GM18511 (cell line): ENCODE results near the gene ANKDD1B.

Experiments used
- ATAC-seq: cut with Tn5 transposase; IDR thresholded peaks from one replicate; pipeline ENCODE4 v1.9.1; 2021; ENCODE audit warnings: mild to moderate bottlenecking, moderate library complexity; ENCODE audit not compliant: unreplicated experiment

Gene ANKDD1B

DNA sequence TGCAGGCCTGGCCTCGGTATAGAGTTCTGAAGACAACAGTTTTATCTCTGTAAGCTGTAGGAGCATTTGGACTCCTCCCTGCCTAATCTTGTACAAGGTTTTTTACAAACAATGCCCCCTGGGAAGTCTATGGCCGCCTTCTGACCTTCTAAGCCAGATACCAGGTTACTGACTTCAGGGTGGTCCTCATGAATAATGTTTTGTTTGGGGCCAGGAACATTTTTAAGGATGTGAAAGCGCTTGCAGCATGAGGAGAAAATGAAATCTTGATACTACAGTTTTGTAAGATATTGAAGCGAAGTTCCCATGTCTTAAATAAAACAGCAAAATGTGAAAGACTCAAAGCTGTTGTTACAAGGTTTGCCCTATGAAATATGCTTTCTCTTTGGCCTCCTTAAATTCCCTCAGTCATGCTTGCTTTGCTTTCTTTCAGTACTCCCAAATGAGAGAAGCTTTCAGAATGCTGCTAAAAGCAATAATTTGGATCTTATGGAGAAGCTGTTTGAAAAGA lies 5.2 kb downstream of the ANKDD1B start:
- ATAC-seq: no peak

DNA sequence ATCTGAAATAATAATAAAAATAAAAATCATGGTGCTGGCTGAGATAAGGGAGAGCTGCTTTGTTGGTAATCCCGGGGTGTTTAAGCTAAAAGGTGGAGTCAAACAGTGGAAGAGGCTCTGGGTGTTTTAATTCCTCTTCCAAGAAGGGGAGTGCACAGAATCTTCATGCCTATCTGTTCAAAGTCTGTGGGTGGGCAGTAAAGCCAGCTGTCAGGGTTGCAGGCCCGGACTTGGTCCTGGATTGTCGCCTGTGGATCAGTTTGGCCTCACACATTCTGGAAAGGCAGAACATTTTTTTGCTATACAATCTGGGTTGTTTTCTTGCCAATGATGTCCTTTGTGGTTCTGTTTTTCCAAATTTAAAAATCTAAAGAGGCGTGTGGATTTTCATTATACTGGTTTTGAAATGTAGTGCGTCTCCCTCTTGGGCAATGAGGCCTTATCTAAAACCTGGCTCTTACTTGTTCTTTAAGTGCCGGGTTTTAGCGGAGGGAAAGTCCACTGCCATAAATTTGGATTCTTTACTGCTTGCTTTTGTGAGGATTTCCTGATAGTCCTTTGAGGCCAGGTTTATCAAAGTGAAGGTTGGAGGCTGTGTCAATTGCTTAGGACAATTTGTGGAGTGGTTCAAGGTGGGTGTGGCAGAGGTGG lies 5.8 kb downstream of the ANKDD1B start:
- ATAC-seq: no peak

DNA sequence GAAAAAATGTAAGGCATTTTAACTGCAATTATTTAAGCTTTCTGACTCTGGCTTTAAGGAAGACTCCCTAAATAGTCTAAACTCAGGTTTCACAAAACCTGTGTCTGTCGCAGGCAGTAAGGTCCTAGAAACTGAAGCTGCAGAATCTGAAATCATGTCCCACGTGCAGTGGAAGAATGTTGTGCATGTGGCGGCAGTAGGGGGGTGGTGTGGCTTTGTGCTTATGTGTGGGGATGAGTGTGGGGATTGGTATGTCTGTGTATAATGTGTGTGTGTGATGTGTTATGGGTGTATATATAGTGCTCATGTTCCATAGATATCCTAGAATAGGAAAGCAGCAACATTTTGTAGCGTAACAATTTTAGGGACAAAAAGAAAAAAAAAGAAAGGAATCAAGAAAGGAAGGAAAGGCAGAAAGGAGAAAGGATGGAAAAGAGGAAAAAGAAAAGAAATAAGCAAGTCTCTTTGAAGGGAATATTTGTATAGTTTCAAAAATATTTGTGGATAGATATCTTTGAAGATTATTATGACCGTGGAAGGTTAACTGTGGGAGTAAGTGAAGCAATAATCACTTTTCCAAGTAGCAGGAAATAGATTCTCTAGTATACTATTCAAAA lies 6.6 kb downstream of the ANKDD1B start:
- ATAC-seq: no peak

DNA sequence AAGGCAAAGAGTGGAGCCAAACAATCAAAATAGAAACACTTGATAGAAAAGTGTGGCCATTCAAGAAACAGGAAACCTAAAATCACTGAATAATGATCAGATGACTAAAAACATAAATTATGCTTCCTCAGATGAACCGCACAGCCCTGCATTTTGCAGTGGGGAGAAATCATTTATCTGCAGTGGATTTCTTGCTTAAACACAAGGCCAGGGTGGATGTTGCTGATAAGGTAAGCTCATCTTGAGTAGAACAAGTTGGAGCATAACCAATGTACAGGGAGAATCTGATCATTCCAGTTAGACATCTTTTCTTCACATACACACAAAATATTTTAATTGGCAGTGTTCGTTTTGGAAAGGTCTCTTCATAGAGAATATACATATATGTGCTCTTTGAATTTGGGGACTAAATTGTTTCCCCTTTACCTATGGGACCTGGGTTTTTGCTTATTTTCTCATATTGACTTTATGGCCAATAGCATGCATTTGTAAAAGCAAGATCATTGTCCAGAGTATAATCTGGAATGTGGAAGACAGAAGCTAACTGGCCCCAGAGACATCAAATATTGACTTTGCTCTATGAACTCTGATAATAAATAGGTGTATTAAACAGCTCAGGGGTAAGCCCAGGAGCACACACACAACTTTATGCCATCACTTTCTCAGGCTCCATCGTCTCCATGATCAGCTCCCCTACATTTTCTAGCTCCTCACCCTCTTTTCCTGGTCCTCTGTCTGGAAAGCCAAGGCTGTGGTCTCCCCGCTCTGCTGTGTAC lies 9.1 kb downstream of the ANKDD1B start:
- no peak for ATAC-seq

DNA sequence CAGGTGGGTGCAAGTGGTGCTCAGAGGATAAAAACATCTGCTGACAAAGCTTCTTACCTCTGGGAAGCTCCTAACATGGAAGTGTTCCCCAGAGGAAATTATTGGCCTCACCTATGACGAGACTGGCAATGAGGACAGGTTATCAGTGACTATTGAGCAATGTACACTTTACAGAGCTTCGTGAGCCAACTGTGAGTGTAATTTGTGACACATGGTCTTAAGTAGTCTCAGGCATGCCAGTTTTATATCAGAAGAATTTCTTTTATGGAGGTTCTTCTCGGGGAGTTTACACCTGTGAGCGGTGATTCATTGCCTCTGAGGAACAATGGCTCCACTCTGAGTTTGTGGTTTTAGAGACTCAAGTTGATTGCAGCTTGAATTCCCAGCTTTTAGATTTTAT lies 11.3 kb downstream of the ANKDD1B start:
- ATAC-seq: no peak

DNA sequence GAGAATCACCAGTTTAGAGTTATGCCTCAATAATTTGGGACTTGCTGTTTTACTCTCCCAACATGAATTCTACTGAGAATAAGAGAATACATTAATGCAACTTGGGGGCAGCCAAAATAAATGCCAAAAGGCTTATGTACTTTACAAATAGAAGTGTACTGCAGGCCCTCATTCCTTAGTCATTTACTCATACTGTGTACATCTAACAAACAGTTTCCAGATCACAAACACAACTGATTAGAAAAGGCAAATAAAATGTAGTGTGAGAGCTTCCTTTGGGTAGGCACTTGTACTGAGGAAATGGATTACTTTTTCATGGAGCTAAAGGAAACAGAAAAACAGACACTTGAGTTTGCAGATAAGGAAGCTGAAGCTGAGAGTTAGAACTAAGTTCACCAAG lies 12.6 kb downstream of the ANKDD1B start:
- no peak for ATAC-seq

DNA sequence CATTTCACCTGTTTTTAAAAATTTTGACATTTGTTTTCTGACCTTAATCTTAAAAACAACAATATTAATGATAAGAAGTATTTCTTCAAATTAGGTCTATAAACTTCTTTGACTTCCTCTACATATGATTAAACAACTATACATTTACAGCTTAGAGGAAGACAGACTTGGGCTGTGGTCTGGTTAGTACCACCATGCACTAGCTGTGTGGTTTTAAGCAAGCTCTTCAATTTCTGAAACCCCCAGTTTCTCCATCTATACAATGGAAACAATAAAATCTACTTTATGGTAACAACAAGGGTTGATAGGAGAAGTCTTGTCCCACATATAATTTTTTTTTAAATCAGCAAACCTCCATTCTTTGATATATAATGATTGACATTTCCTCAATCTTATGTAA lies 15.7 kb downstream of the ANKDD1B start:
- no peak for ATAC-seq

DNA sequence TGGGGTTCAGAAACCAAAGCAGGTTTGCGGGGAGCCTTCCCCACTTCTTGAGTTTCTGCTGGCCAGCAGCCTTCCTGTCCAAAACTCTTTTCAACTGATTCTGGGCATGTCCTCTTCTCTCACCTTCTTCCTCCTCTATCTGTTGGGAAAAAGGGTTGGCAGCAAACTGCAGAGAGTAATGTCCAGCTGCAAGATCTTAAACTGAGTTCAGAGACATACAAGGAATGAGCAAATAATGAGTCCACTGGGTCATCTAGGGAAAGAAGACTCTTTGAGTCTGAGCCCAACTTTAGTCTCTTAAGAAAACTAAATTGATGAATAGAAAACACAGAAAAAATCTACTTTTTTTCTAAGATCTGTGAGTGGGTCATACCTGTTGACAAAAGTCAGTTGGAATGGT lies 16.5 kb downstream of the ANKDD1B start:
- ATAC-seq: no peak

DNA sequence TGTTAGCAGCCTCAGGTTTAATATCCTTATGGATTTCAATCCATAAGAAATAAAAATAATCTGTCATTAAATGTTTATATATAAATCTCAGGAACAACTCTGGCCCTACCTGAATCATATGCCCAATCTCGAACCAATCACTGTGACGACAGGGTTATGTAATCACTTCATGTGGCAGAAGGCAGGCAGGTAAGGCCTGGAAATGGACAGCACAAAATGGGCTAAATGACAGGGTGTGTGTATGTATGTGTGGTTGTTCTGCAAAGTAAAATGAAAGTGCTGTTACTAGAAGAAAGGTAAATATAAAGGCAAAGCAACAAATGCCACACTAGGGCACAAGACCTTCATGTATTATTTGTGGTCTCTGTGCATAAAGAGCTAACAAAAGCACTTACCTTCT lies 19.6 kb downstream of the ANKDD1B start:
- ATAC-seq: no peak

DNA sequence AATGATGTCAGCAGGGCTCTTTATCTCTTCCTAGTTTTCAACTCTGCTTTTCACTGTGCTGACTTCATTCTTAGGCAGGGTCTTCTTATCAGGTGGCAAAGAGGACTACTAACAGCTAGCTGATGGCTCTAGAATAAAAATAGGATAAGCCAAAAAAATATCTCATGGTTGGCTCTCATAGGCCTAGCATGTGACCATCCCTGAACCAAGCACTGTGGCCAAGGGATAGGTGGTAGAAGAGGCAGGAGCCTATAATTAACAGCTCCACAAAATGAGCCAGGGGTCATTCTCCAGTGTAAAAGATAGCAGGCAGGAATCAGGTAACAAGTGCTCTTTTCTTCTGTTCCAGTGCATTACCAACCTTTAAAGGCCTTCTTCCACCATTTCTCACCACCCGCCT lies 21.1 kb downstream of the ANKDD1B start:
- no peak for ATAC-seq

DNA sequence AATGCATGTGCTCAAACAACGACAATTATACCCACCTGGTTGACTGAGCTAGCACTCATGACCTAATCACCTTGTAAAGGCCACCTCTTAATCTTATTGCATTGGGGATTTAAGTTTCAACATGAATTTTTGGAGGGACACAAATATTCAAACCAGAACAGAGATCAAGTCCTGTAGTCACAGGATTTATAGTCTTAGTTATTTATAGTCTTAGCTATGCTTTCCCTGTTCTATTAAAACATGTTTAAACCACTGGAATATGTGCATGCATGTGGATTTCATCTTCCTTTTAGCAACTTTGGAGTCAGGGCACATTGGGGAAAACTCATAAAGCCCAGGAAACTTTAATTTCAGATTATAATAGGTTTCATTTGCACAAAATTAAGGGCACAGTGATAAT lies 26.7 kb downstream of the ANKDD1B start:
- no peak for ATAC-seq

DNA sequence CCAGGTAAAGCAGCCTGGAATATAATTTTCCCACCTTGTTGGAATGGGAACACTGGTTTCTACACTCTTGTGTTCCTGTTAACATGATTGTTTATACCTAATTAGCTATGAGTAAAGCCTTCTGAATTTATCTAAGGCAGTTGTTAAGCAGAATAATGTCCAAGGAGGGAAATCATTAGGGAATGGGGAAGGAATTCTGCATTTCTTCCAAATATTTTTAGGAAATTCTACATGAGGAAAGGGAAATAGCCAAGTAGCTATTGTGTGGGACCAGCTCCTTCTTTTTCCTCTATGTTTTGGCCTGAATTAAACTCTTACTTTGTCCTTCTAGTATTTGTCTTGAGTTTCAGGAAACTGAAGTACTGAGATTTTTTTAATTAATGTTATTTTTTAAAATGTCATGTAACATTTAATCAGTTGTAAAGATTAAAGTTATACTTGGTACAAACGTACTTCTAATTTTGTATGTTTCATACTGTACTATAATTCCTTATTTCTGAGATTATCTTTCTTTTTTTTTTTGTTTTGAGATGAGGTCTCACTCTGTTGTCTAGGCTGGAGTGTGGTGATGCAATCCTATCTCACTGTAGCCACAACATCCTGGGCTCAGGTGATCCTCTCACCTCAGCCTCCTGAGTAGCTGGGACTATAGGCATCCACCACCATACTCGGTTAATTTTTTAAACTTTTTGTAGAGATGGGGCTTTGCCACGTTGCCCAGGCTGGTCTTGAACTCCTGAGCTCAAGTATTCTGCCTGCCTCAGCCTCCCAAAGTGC lies 28.5 kb downstream of the ANKDD1B start:
- no peak for ATAC-seq

DNA sequence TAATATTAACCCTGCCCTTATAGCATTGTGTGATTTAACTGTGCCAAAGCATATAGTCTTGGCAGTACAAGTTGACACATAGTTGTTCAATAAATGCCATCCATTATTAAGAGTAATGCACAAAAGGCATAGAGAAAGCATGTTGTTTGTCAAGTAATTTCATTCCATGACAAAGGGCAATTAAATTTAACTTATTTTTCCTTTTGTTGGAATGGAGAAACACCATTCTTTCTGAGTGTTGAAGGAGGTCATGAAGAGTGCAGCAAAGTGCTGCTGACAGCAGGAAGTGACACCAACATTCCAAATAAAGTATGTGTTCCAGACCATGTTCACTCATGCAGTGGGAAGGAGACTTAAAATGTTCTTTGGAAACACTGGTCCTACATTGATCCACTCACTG lies 29.1 kb downstream of the ANKDD1B start:
- no peak for ATAC-seq

DNA sequence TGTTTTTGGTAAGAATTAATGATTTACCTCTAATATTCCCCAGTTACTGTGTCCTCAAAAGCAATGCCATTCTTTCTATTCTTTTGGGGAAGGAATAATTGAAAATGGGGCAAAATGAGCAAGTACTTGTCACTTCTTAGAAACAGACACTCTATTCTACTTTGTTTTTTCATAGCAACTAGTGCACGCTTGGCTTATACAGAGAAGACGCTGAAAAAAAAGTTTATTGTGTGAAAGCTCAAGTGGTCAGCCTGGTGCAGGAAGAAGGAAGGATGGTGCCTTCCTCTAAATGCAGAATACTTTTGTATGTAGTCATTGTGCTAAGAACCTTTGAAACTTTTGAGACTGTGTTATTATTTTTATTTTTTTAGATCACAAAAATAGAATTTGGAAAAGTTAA lies 29.6 kb downstream of the ANKDD1B start:
- no peak for ATAC-seq

DNA sequence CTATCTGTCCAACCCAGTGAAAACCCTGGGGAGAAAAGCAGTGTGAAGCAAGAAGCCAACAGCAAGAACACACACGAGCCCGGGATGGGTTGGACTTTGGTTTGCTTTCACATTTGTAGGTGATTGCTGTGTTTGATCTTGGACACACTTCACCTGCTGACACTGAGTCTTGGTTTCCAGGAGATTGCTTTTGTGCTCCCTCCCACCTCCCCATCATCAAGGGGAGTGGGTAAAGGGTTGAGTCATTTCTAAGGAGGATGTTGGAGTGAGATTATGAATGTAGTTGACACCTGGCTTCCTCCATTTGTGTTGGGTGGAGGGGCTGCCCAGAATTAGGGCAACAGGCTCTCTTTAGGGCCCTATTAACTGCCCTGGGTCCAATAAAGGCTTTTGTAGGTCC lies 37.5 kb downstream of the ANKDD1B start:
- ATAC-seq: no peak

DNA sequence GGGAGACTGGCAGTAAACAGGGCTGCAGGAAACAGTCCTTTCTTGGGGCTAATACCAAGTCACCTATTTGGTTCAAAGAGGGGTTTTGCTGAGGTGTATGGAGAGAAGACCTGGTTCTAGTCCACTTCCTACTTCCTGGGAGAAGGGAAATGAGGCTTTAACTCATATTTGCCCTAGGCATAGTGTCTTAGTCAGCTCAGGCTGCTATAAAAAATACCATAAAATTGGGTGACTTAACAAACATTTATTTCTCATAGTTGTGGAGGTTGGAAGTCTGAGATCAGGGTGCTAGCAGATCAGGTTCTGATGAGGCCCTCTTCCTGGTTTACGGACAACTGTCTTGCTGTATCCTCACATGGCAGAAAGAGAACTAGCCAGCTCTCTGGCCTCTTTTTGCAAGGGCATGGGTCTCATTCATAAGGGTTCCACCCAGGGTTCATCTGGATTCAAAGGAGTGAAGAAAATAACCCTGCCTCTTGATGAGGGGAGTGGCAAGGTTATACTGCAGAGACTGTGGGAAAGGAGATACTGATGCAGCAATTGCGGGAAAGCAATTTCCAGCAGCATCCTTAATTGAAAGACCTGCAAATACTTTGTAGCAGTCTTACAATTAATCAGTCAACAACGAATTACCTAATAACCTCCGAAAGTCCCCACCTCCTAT lies 40.5 kb downstream of the ANKDD1B start:
- ATAC-seq: no peak

DNA sequence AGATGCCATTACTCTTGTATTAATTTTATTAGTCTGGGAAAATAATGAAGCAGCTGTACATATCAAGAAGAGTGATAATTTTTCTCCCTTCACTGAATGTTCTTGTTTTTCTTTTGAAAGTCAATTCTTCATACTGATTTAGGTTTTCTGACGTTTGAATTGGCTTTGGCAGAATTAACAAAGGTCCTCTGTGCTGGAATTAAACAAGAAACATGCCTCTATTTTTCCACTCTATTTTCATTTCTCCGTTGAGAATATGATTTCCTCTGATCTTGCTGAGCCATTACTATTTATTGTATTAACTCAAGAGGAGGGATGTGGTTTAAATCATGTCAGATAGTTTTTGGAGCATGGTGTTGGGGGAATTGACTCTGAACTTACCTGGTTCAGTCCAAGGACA lies 42.3 kb downstream of the ANKDD1B start:
- no peak for ATAC-seq

DNA sequence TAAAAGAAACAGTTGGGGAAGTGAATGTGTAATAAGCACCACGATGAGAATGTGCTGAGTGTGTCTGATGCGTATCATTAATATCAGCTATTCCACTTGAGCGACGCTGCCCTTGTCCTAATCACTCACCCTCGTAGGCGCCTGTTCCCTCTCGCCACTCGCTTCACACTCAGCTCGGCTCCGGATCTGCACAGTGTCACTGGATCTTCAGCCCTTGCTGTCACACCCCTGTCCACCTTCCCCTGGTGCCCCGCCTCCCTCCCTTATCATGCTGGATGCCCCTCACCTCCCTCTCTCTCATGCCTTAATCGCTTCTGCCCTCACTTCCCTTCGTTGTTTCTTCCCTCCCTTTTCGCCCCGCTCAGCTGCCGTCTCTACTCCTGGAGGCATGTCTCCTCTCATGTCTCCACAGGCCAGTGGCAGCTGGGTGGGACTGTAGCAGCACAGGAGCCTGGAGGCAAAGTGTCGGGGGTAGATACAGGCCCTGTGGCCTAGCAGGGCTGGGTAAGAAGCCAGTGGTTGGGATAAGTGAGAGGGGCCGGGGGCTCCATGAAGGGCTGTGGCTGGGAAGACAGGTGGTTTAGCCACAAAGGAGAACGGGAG lies 43.5 kb downstream of the ANKDD1B start:
- no peak for ATAC-seq

DNA sequence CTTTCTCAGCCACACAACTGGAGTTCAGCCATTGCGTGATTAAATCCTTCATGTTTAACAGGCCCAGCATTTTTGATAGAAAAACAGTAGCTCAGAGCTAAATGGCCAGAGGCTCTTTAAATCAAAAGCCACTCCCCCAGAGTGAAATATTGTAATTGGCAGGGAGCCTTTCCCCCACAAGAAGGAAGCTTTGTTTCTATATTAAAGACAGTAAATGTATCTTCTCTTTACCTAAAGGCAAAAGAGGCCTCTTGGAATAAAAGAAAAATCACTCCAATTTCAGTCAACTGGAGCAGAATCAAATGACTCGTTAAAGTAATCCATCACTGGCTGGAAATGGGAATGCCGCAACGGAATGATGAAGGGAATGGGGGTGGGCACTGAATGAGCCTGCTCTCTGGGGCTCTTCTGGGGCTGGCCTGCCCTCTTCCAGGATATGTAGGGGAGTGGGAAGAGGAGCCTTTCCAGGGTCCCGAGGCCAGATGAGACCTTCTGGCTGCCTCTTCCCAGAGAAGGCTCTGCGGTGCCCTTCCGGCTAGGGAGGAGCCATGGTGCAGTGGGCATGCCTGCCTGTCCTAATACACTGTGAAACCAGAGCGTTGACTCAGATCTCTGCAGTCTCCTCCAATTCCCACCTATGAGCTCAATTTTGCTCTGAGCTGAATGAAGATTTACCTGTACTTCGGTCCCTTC lies 45.2 kb downstream of the ANKDD1B start:
- no peak for ATAC-seq
